ENCODE results near the gene SMTNL1. TPM values are rescaled to one million over a fixed set of nuclear protein-coding genes. Genes with fewer than 3 reads are reported as not detected.

Gene SMTNL1
- total and polyA plus RNA-seq, 4 donors, result 0.93 to 1.6 TPM; not detected in 2

- WGBS (ENCODE audit: insufficient coverage), result 76% methylated on average over 4 of the region's 6 CpGs
- H3K27ac ChIP-seq (ENCODE audit: low read depth, low read length), result no peak overlapping the region
- no peak overlapping the region for H3K4me3 ChIP-seq (ENCODE audit: low read depth, low read length)
These were observed 38.9 kb upstream of the SMTNL1 start for GRCh38 chr11:57498540-57498939.

GRCh38 chr11:57499413-57499982, 37.9 kb upstream of the SMTNL1 start:
- H3K27ac ChIP-seq (ENCODE audit: low read depth, low read length), result peak overlapping the region; percentile 54
- peaks cover 21% of the 10 kb centered on the region for H3K4me1 ChIP-seq (ENCODE audit: control insufficient read depth, insufficient read depth, low read length)
- DNase-seq (ENCODE audit: low read depth in 4 of 6, low spot score in 6 of 6), result peak; percentile 56 to 96 (median 72)
- H3K9me3 ChIP-seq (ENCODE audit: control insufficient read depth, insufficient read depth, low read length), result no peaks in the 10 kb centered on the region
- peak overlapping the region; percentile 43 for H3K4me3 ChIP-seq (ENCODE audit: low read depth, low read length)
- WGBS (ENCODE audit: insufficient coverage), result under 1% methylated on average over 30 of the region's 35 CpGs
- H3K27me3 ChIP-seq (ENCODE audit: control insufficient read depth, insufficient read depth, low read length), result no peaks in the 10 kb centered on the region
- peaks cover 4% of the 10 kb centered on the region for H3K36me3 ChIP-seq (ENCODE audit: control insufficient read depth, insufficient read depth, low read length)

More at GRCh38 chr11:57498540-57498939, 38.9 kb upstream of the SMTNL1 start:
- no peak for DNase-seq (ENCODE audit: low read depth in 4 of 6, low spot score in 6 of 6)
- Histone ChIP-seq H3K9me3 (ENCODE audit: control insufficient read depth, insufficient read depth, low read length) (no peaks in the 10 kb centered on the region), H3K4me1 (ENCODE audit: control insufficient read depth, insufficient read depth, low read length) (peaks cover 26% of the 10 kb centered on the region), H3K36me3 (ENCODE audit: control insufficient read depth, insufficient read depth, low read length) (peaks cover 4% of the 10 kb centered on the region), H3K27me3 (ENCODE audit: control insufficient read depth, insufficient read depth, low read length) (no peaks in the 10 kb centered on the region)

GRCh38 chr11:57499983-57500461, 37.4 kb upstream of the SMTNL1 start:
- Histone ChIP-seq H3K27ac (ENCODE audit: low read depth, low read length) (peak overlapping the region; percentile 54), H3K36me3 (ENCODE audit: control insufficient read depth, insufficient read depth, low read length) (peaks cover 4% of the 10 kb centered on the region), H3K9me3 (ENCODE audit: control insufficient read depth, insufficient read depth, low read length) (no peaks in the 10 kb centered on the region), H3K27me3 (ENCODE audit: control insufficient read depth, insufficient read depth, low read length) (no peaks in the 10 kb centered on the region), H3K4me1 (ENCODE audit: control insufficient read depth, insufficient read depth, low read length) (peaks cover 21% of the 10 kb centered on the region), H3K4me3 (ENCODE audit: low read depth, low read length) (peak overlapping the region; percentile 43)
- no peak for DNase-seq (ENCODE audit: low read depth in 4 of 6, low spot score in 6 of 6)
- WGBS (ENCODE audit: insufficient coverage), result 31% methylated on average over 11 of the region's 12 CpGs

- 85% methylated on average over 4 of the region's 8 CpGs for WGBS (ENCODE audit: insufficient coverage)
- peaks cover 21% of the 10 kb centered on the region for H3K4me1 ChIP-seq (ENCODE audit: control insufficient read depth, insufficient read depth, low read length)
- DNase-seq (ENCODE audit: low read depth in 4 of 6, low spot score in 6 of 6), result no peak
- peaks cover 4% of the 10 kb centered on the region for H3K36me3 ChIP-seq (ENCODE audit: control insufficient read depth, insufficient read depth, low read length)
- H3K27me3 ChIP-seq (ENCODE audit: control insufficient read depth, insufficient read depth, low read length), result no peaks in the 10 kb centered on the region
- H3K4me3 ChIP-seq (ENCODE audit: low read depth, low read length), result no peak overlapping the region
- H3K9me3 ChIP-seq (ENCODE audit: control insufficient read depth, insufficient read depth, low read length), result no peaks in the 10 kb centered on the region
- no peak overlapping the region for H3K27ac ChIP-seq (ENCODE audit: low read depth, low read length)
These were observed 36.9 kb upstream of the SMTNL1 start for GRCh38 chr11:57500515-57500914.

- H3K4me3 ChIP-seq (ENCODE audit: low read depth, low read length), result no peak overlapping the region
- no peaks in the 10 kb centered on the region for H3K9me3 ChIP-seq (ENCODE audit: control insufficient read depth, insufficient read depth, low read length)
- 89% methylated on average over 13 of the region's 15 CpGs for WGBS (ENCODE audit: insufficient coverage)
- peaks cover 4% of the 10 kb centered on the region for H3K36me3 ChIP-seq (ENCODE audit: control insufficient read depth, insufficient read depth, low read length)
- H3K4me1 ChIP-seq (ENCODE audit: control insufficient read depth, insufficient read depth, low read length), result peaks cover 21% of the 10 kb centered on the region
- no peak for DNase-seq (ENCODE audit: low read depth in 4 of 6, low spot score in 6 of 6)
- no peak overlapping the region for H3K27ac ChIP-seq (ENCODE audit: low read depth, low read length)
- H3K27me3 ChIP-seq (ENCODE audit: control insufficient read depth, insufficient read depth, low read length), result no peaks in the 10 kb centered on the region
These were observed 36.5 kb upstream of the SMTNL1 start for GRCh38 chr11:57500926-57501325.

GRCh38 chr11:57501953-57502352, 35.4 kb upstream of the SMTNL1 start:
- DNase-seq (ENCODE audit: low read depth in 4 of 6, low spot score in 6 of 6), result no peak
- H3K27me3 ChIP-seq (ENCODE audit: control insufficient read depth, insufficient read depth, low read length), result no peaks in the 10 kb centered on the region
- no peak overlapping the region for H3K27ac ChIP-seq (ENCODE audit: low read depth, low read length)
- 76% methylated on average over 2 of the region's 4 CpGs for WGBS (ENCODE audit: insufficient coverage)
- H3K9me3 ChIP-seq (ENCODE audit: control insufficient read depth, insufficient read depth, low read length), result no peaks in the 10 kb centered on the region
- no peak overlapping the region for H3K4me3 ChIP-seq (ENCODE audit: low read depth, low read length)
- peaks cover 4% of the 10 kb centered on the region for H3K36me3 ChIP-seq (ENCODE audit: control insufficient read depth, insufficient read depth, low read length)
- H3K4me1 ChIP-seq (ENCODE audit: control insufficient read depth, insufficient read depth, low read length), result peaks cover 21% of the 10 kb centered on the region

- no peaks in the 10 kb centered on the region for H3K27me3 ChIP-seq (ENCODE audit: control insufficient read depth, insufficient read depth, low read length)
- DNase-seq (ENCODE audit: low read depth in 4 of 6, low spot score in 6 of 6), result no peak
- no peaks in the 10 kb centered on the region for H3K9me3 ChIP-seq (ENCODE audit: control insufficient read depth, insufficient read depth, low read length)
- no peak overlapping the region for H3K27ac ChIP-seq (ENCODE audit: low read depth, low read length)
- peaks cover 21% of the 10 kb centered on the region for H3K4me1 ChIP-seq (ENCODE audit: control insufficient read depth, insufficient read depth, low read length)
- WGBS (ENCODE audit: insufficient coverage), result 93% methylated on average over 1 of the region's 3 CpGs
- H3K36me3 ChIP-seq (ENCODE audit: control insufficient read depth, insufficient read depth, low read length), result peaks cover 4% of the 10 kb centered on the region
- no peak overlapping the region for H3K4me3 ChIP-seq (ENCODE audit: low read depth, low read length)
These were observed 35.0 kb upstream of the SMTNL1 start for GRCh38 chr11:57502376-57502775.

- H3K4me3 ChIP-seq (ENCODE audit: low read depth, low read length), result no peak overlapping the region
- H3K9me3 ChIP-seq (ENCODE audit: control insufficient read depth, insufficient read depth, low read length), result no peaks in the 10 kb centered on the region
- H3K4me1 ChIP-seq (ENCODE audit: control insufficient read depth, insufficient read depth, low read length), result peaks cover 21% of the 10 kb centered on the region
- no peak for DNase-seq (ENCODE audit: low read depth in 4 of 6, low spot score in 6 of 6)
- H3K36me3 ChIP-seq (ENCODE audit: control insufficient read depth, insufficient read depth, low read length), result peaks cover 4% of the 10 kb centered on the region
- no peak overlapping the region for H3K27ac ChIP-seq (ENCODE audit: low read depth, low read length)
- H3K27me3 ChIP-seq (ENCODE audit: control insufficient read depth, insufficient read depth, low read length), result no peaks in the 10 kb centered on the region
These were observed 34.5 kb upstream of the SMTNL1 start for GRCh38 chr11:57502870-57503269.

- WGBS (ENCODE audit: insufficient coverage), result 95% methylated on average over 3 of the region's 4 CpGs
- peaks cover 12% of the 10 kb centered on the region for H3K4me1 ChIP-seq (ENCODE audit: control insufficient read depth, insufficient read depth, low read length)
- peaks cover 4% of the 10 kb centered on the region for H3K36me3 ChIP-seq (ENCODE audit: control insufficient read depth, insufficient read depth, low read length)
- H3K27me3 ChIP-seq (ENCODE audit: control insufficient read depth, insufficient read depth, low read length), result no peaks in the 10 kb centered on the region
- no peaks in the 10 kb centered on the region for H3K9me3 ChIP-seq (ENCODE audit: control insufficient read depth, insufficient read depth, low read length)
- DNase-seq (ENCODE audit: low read depth in 4 of 6, low spot score in 6 of 6), result no peak
- no peak overlapping the region for H3K27ac ChIP-seq (ENCODE audit: low read depth, low read length)
- H3K4me3 ChIP-seq (ENCODE audit: low read depth, low read length), result no peak overlapping the region
These were observed 32.9 kb upstream of the SMTNL1 start for GRCh38 chr11:57504511-57504910.

- WGBS (ENCODE audit: insufficient coverage), result no CpG with 5 or more reads among the region's 1 CpG
These were observed 30.9 kb upstream of the SMTNL1 start for GRCh38 chr11:57506522-57506921.

More at GRCh38 chr11:57506522-57506921, 30.9 kb upstream of the SMTNL1 start:
- no peaks in the 10 kb centered on the region for H3K36me3 ChIP-seq (ENCODE audit: control insufficient read depth, insufficient read depth, low read length)
- no peaks in the 10 kb centered on the region for H3K4me1 ChIP-seq (ENCODE audit: control insufficient read depth, insufficient read depth, low read length)
- no peaks in the 10 kb centered on the region for H3K27me3 ChIP-seq (ENCODE audit: control insufficient read depth, insufficient read depth, low read length)
- H3K4me3 ChIP-seq (ENCODE audit: low read depth, low read length), result no peak overlapping the region
- no peak overlapping the region for H3K27ac ChIP-seq (ENCODE audit: low read depth, low read length)
- no peaks in the 10 kb centered on the region for H3K9me3 ChIP-seq (ENCODE audit: control insufficient read depth, insufficient read depth, low read length)
- no peak for DNase-seq (ENCODE audit: low read depth in 4 of 6, low spot score in 6 of 6)
